ENCODE results near the gene ZDHHC17. TPM values are rescaled to one million over a fixed set of nuclear protein-coding genes. Genes with fewer than 3 reads are reported as not detected.

ZDHHC17 gene
- total RNA-seq (10 to 100 TPM; 20.2 to 22.7 (median 21.1) TPM), polyA plus RNA-seq (10 to 100 TPM in 1 of 3 donors, 1 to 10 TPM in 2; 7.8 to 10.9 (median 8.4) TPM)
- long read RNA-seq, donor 1, full-length matches to known transcripts: 3 of 12 reads
- long read RNA-seq, donor 1, partial matches to known transcripts: 2 of 12 reads
- long read RNA-seq, donor 1, other reads (novel, unspliced or antisense): 7 of 12 reads
- long read RNA-seq, donor 2, full-length matches to known transcripts: 5 of 5 reads
- long read RNA-seq, donor 2, partial matches to known transcripts: 0 of 5 reads
- long read RNA-seq, donor 2, other reads (novel, unspliced or antisense): 0 of 5 reads

GRCh38 chr12:76763746-76764675, at the start of gene ZDHHC17:
Gene ZDHHC17 (plus strand): TSS chr12:76764115. CDS start chr12:76764237, 122 bp downstream.
- WGBS, 3 donors: 0 to 1% (median 0%) methylated on average over 67 to 93 of the region's 93 CpGs
- Histone ChIP-seq H3K27ac (peak within 1 kb of the TSS; percentile 97), H3K27me3 (ENCODE audit: insufficient read depth in 3 of 3, low read length in 2 of 3) (no peaks in the 10 kb centered on the region), H3K4me1 (peaks cover 34% of the 10 kb centered on the region), H3K36me3 (ENCODE audit: insufficient read depth in 1 of 2, low read depth in 1 of 2) (no peaks in the 10 kb centered on the region), H3K9me3 (no peaks in the 10 kb centered on the region), H3K4me3 (peak within 1 kb of the TSS; percentile 83)
- ATAC-seq (peak; percentile 91 to 95 (median 93)), DNase-seq (peak; percentile 94 to 96)
- intact Hi-C loops (cut with DNase I): no loop called here
- TF ChIP-seq, protein P1, sequence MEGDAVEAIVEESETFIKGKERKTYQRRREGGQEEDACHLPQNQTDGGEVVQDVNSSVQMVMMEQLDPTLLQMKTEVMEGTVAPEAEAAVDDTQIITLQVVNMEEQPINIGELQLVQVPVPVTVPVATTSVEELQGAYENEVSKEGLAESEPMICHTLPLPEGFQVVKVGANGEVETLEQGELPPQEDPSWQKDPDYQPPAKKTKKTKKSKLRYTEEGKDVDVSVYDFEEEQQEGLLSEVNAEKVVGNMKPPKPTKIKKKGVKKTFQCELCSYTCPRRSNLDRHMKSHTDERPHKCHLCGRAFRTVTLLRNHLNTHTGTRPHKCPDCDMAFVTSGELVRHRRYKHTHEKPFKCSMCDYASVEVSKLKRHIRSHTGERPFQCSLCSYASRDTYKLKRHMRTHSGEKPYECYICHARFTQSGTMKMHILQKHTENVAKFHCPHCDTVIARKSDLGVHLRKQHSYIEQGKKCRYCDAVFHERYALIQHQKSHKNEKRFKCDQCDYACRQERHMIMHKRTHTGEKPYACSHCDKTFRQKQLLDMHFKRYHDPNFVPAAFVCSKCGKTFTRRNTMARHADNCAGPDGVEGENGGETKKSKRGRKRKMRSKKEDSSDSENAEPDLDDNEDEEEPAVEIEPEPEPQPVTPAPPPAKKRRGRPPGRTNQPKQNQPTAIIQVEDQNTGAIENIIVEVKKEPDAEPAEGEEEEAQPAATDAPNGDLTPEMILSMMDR (IDR thresholded peaks at IDR 0.05): no peak

DNA sequence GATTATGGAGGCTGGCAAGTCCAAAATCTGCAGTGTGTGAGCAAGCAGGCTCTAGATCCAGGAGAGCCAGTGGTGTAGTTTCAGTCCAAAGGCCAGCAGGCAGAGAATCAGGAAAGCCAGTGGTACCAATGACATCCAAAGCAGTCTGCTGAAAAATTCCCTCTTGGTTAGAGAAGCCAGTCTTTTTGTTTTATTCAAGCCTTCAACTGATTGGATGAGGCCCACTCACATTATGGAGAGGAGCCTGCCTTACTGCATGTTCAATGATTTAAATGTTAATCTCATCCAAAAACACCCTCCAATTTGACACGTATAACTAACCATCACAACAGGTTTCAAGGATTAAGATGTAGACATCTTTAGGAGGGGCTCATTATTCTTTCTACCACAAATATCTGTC, 49.5 kb upstream of the ZDHHC17 start:
- TF ChIP-seq, protein P1 (IDR thresholded peaks at IDR 0.05): no peak
- no peaks in the 10 kb centered on the region for H3K4me1 ChIP-seq
- no peaks in the 10 kb centered on the region for H3K9me3 ChIP-seq
- H3K36me3 ChIP-seq (ENCODE audit: insufficient read depth in 1 of 2, low read depth in 1 of 2): no peaks in the 10 kb centered on the region
- intact Hi-C loops (cut with DNase I): no loop called here
- ATAC-seq: no peak
- no peak for DNase-seq
- H3K4me3 ChIP-seq: no peak overlapping the region
- WGBS, 3 donors: 78 to 85% (median 84%) methylated on average over 1 of the region's 1 CpG
- no peaks in the 10 kb centered on the region for H3K27me3 ChIP-seq (ENCODE audit: insufficient read depth in 3 of 3, low read length in 2 of 3)
- no peak overlapping the region for H3K27ac ChIP-seq

- Histone ChIP-seq H3K27me3 (ENCODE audit: insufficient read depth in 3 of 3, low read length in 2 of 3) (no peaks in the 10 kb centered on the region), H3K4me1 (no peaks in the 10 kb centered on the region), H3K36me3 (ENCODE audit: insufficient read depth in 1 of 2, low read depth in 1 of 2) (no peaks in the 10 kb centered on the region), H3K27ac (no peak overlapping the region), H3K4me3 (no peak overlapping the region), H3K9me3 (no peaks in the 10 kb centered on the region)
- TF ChIP-seq, protein P1 (IDR thresholded peaks at IDR 0.05): no peak
- DNase-seq (no peak), ATAC-seq (no peak)
- WGBS, 3 donors: 87 to 92% (median 87%) methylated on average over 3 of the region's 3 CpGs
- intact Hi-C loops (cut with DNase I): no loop called here
These were observed 49.1 kb upstream of the ZDHHC17 start for GRCh38 chr12:76714861-76715260.

- Histone ChIP-seq H3K27me3 (ENCODE audit: insufficient read depth in 3 of 3, low read length in 2 of 3) (no peaks in the 10 kb centered on the region), H3K9me3 (no peaks in the 10 kb centered on the region), H3K4me1 (no peaks in the 10 kb centered on the region), H3K4me3 (no peak overlapping the region), H3K36me3 (ENCODE audit: insufficient read depth in 1 of 2, low read depth in 1 of 2) (no peaks in the 10 kb centered on the region), H3K27ac (no peak overlapping the region)
- DNase-seq (no peak), ATAC-seq (no peak)
- 81 to 89% (median 87%) methylated on average over 3 of the region's 3 CpGs for WGBS, 3 donors
- TF ChIP-seq, protein P1 (IDR thresholded peaks at IDR 0.05): no peak
- intact Hi-C loops (cut with DNase I): no loop called here
These were observed 48.6 kb upstream of the ZDHHC17 start for GRCh38 chr12:76715332-76715731.
